Common myeloid progenitor, CD34-positive (primary cell): ENCODE measurements around the gene TRIM66.

Source experiments
- CTCF ChIA-PET: fragments of 350-600 bp; sonication (Branson Sonifier 250); formaldehyde crosslinking; loops from one replicate; lab custom pipeline; 2021; ENCODE audit warnings: antibody characterized with exemption; lab: Charles Lee
- POLR2A ChIA-PET: fragments of 350-600 bp; sonication (Branson Sonifier 250); formaldehyde crosslinking; loops from one replicate; lab custom pipeline; 2021; ENCODE audit warnings: antibody characterized with exemption; lab: Charles Lee
- DNase-seq, 3 donors: peaks; one replicate each; pipeline versions ENCODE4 v3.0.0 to v3.0.0-alpha.2; 2013
- H3K27ac ChIP-seq, 2 experiments: 1 replicate in 1 of 2; 2 replicates in 1 of 2; pipeline ENCODE4 v1.7.0; 2013; ENCODE audit warnings: inconsistent platforms in 2 of 2, low read length in 2 of 2, mild to moderate bottlenecking in 2 of 2, low read depth in 1 of 2, moderate library complexity in 1 of 2; ENCODE audit not compliant: severe bottlenecking in 2 of 2, insufficient read depth in 1 of 2, poor library complexity in 1 of 2
- H3K27me3 ChIP-seq, 5 experiments: replicated peaks in 2 of 5; 1 replicate in 3 of 5; 2 replicates in 2 of 5; pipeline versions ENCODE4 v1.6.1 to v1.7.0; 2013; ENCODE audit warnings: low read length in 4 of 5, mild to moderate bottlenecking in 2 of 5, moderate library complexity in 2 of 5, inconsistent platforms in 1 of 5; ENCODE audit not compliant: insufficient read depth in 5 of 5, control insufficient read depth in 4 of 5
- H3K36me3 ChIP-seq, 4 experiments: 1 replicate in 2 of 4; 2 replicates in 2 of 4; pipeline versions ENCODE4 v1.6.1 to v1.7.0; 2013; ENCODE audit warnings: low read length in 3 of 4, control low read depth in 1 of 4, mild to moderate bottlenecking in 1 of 4; ENCODE audit not compliant: control insufficient read depth in 4 of 4, insufficient read depth in 4 of 4
- H3K4me1 ChIP-seq, 4 experiments: 1 replicate in 3 of 4; 2 replicates in 1 of 4; pipeline versions ENCODE4 v1.6.1 to v1.7.1; 2013; ENCODE audit warnings: low read length in 3 of 4, mild to moderate bottlenecking in 3 of 4, control low read depth in 1 of 4, inconsistent platforms in 1 of 4, moderate library complexity in 1 of 4; ENCODE audit not compliant: control insufficient read depth in 4 of 4, insufficient read depth in 4 of 4; ENCODE audit errors: control extremely low read depth in 1 of 4
- H3K4me3 ChIP-seq, 7 experiments: 1 replicate in 4 of 7; 2 replicates in 3 of 7; pipeline versions ENCODE4 v1.5.1 to v1.7.0; 2013; ENCODE audit warnings: mild to moderate bottlenecking in 7 of 7, low read length in 6 of 7, moderate library complexity in 6 of 7, inconsistent platforms in 2 of 7, low read depth in 2 of 7, control low read depth in 1 of 7; ENCODE audit not compliant: insufficient read depth in 4 of 7, control insufficient read depth in 1 of 7; ENCODE audit errors: extremely low read depth in 1 of 7
- H3K9me3 ChIP-seq, 5 experiments: 1 replicate in 4 of 5; 2 replicates in 1 of 5; pipeline versions ENCODE4 v1.6.1 to v1.7.1; 2013; ENCODE audit warnings: low read length in 4 of 5, mild to moderate bottlenecking in 2 of 5, inconsistent platforms in 1 of 5, low read depth in 1 of 5, moderate library complexity in 1 of 5; ENCODE audit not compliant: control insufficient read depth in 4 of 5, insufficient read depth in 2 of 5; ENCODE audit errors: control extremely low read depth in 1 of 5
- WGBS: methylation state at CpG from one replicate; pipeline ENCODE4 v1.1.5; 2013; ENCODE audit not compliant: insufficient coverage; 5-methylcytosine and 5-hydroxymethylcytosine counted together

The TRIM66 gene

DNA sequence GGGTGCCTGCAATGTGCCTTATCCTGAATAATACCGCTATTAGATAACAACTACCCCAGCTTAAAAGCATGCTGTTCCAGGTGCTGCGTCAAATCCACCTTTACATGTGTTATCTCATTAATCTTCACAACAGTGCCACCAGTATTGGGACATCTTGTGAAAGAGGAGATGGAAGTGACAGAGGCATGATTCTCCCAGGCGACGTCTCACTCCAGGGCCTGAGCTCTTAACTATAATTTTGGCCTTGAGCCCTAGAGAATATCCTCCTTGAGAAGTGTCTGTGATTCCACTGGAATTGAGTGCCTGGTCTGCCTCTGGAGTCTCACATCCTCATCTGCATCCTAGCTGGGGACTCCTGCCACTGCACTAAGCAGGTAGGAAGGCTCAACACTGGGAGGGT is 43.9 kb upstream of the TRIM66 start:
- CTCF ChIA-PET = interaction anchor here (0.8 kb wide), 1 partner anchor 88 kb away, joined by 3 read pairs; no protein-coding TSS in a partner anchor
- POLR2A ChIA-PET = no interaction called here
- Histone ChIP-seq H3K27ac (no peak overlapping the region), H3K4me1 (no peaks in the 10 kb centered on the region), H3K4me3 (no peak overlapping the region), H3K36me3 (no peaks in the 10 kb centered on the region), H3K9me3 (no peaks in the 10 kb centered on the region), H3K27me3 (peaks cover 0 to 3% (median 0%) of the 10 kb centered on the region in 5 experiments)
- 88% methylated on average over 2 of the region's 4 CpGs for WGBS
- DNase-seq = no peak

DNA sequence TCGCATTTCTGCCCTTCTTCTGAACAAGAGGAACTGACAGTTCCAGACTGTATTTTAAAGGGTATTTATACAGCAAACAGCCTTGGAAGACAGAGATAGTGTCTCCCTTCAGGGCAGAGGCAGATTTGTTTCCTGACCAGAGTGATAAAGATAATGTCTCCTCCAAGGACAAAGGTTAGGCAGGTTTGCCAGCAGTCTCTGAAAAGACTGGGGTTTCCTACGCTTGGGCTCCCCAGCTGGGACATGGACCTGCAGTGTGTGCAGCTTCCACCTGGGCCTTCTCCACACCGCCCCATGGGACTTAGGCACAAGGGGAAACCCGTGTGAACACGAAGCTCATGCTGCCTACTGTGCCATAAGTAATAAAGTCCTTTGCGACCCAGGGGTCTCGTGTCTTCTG is 42.2 kb upstream of the TRIM66 start:
- Histone ChIP-seq H3K27ac (no peak overlapping the region), H3K4me3 (no peak overlapping the region), H3K4me1 (no peaks in the 10 kb centered on the region), H3K36me3 (no peaks in the 10 kb centered on the region), H3K27me3 (peaks cover 0 to 8% (median 0%) of the 10 kb centered on the region in 5 experiments), H3K9me3 (no peaks in the 10 kb centered on the region)
- POLR2A ChIA-PET = no interaction called here
- DNase-seq = no peak
- CTCF ChIA-PET = no interaction called here
- WGBS = 90% methylated on average over 6 of the region's 7 CpGs

- WGBS = 98% methylated on average over 5 of the region's 7 CpGs
- no peak for DNase-seq
- H3K4me3 ChIP-seq = no peak overlapping the region
- H3K4me1 ChIP-seq = no peaks in the 10 kb centered on the region
- no peak overlapping the region for H3K27ac ChIP-seq
- H3K27me3 ChIP-seq = peaks cover 0 to 10% (median 0%) of the 10 kb centered on the region in 5 experiments
- H3K36me3 ChIP-seq = no peaks in the 10 kb centered on the region
- ChIA-PET POLR2A (no interaction called here), CTCF (no interaction called here)
- H3K9me3 ChIP-seq = no peaks in the 10 kb centered on the region
Observed at GRCh38 chr11:8723711-8724110, 41.2 kb upstream of the TRIM66 start.

- Histone ChIP-seq H3K4me1 (no peaks in the 10 kb centered on the region), H3K9me3 (no peaks in the 10 kb centered on the region), H3K27ac (no peak overlapping the region), H3K36me3 (no peaks in the 10 kb centered on the region), H3K27me3 (peaks cover 0 to 11% (median 0%) of the 10 kb centered on the region in 5 experiments), H3K4me3 (no peak overlapping the region)
- 100% methylated on average over 3 of the region's 3 CpGs for WGBS
- POLR2A ChIA-PET = no interaction called here
- no peak for DNase-seq
- CTCF ChIA-PET = no interaction called here
Observed at GRCh38 chr11:8722809-8723208, 40.3 kb upstream of the TRIM66 start.

DNA sequence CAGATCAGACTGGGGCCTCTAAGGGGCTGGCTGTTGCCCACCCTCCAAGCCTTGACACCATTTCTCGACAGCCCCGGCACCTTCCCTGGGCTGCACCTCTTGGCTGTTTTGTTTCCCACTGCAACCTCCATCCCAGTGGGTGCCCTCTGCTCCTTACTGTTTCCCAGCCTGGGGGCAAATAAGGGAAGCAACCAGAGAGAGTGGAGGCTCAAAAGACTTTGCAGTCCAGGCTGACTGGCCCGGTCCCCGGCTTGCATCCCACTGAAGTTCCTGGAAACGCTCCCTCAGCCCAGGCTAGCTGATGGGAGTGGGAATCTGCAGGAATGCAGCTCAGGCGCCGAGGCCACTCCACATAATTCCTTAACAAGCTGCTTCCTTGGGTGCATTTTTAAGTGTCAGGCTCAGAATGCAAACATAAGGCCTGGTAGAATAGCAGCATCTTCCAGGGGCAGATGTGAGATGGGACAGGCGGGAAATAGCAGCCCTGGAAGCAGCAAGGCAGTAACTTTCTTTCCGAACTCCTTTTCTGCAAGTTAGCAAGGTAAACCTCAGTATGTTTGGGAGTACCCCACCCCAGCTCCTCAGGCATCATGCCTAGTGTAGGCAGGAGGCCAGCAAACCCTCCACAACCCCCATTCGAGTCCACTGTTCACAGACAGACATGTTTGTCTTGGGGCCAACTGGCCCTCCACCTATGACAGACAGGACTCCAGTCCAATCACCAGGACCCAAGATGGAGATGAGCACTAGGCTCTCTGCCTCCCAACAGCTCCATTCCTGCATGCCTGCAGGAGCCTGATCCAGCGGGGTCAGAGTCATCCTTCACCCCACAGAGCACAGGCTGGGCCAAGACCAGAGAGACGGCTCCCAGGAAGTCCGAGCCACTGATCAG is 39.4 kb upstream of the TRIM66 start:
- WGBS = 99% methylated on average over 8 of the region's 13 CpGs
- Histone ChIP-seq H3K27ac (no peak overlapping the region), H3K4me3 (no peak overlapping the region), H3K27me3 (peaks cover 0 to 11% (median 0%) of the 10 kb centered on the region in 5 experiments), H3K36me3 (no peaks in the 10 kb centered on the region), H3K9me3 (no peaks in the 10 kb centered on the region), H3K4me1 (no peaks in the 10 kb centered on the region)
- ChIA-PET POLR2A (no interaction called here), CTCF (no interaction called here)
- DNase-seq = no peak

- Histone ChIP-seq H3K4me3 (no peak overlapping the region), H3K9me3 (no peaks in the 10 kb centered on the region), H3K27me3 (peaks cover 0 to 11% (median 0%) of the 10 kb centered on the region in 5 experiments), H3K4me1 (no peaks in the 10 kb centered on the region), H3K36me3 (no peaks in the 10 kb centered on the region), H3K27ac (no peak overlapping the region)
- ChIA-PET CTCF (no interaction called here), POLR2A (no interaction called here)
- DNase-seq = no peak
- 100% methylated on average over 2 of the region's 5 CpGs for WGBS
Observed at GRCh38 chr11:8720868-8721608, 38.6 kb upstream of the TRIM66 start.

DNA sequence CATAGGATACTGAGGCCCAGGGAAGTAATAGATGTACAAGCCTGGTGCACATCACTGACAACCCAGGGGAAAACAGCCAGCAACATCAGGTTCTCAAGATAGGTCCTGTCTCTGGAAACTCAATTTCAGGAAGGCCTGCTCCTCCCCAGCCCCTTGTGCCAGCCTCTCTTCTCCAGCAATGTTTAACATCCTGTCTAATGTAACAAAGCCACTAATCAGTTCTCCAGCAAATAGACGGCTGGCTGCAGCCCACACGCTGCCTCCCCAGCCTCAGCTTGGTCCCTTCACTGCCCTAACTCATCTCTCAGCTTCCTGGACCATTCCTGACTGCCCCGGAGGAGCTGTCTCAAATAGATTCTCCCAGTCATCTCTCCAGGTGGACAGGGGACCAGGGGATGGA is 37.9 kb upstream of the TRIM66 start:
- no peaks in the 10 kb centered on the region for H3K4me1 ChIP-seq

More for the DNA sequence above, 37.9 kb upstream of the TRIM66 start:
- Histone ChIP-seq H3K27ac (no peak overlapping the region), H3K27me3 (peaks cover 0 to 11% (median 0%) of the 10 kb centered on the region in 5 experiments), H3K9me3 (no peaks in the 10 kb centered on the region), H3K36me3 (no peaks in the 10 kb centered on the region), H3K4me3 (no peak overlapping the region)
- POLR2A ChIA-PET = no interaction called here
- CTCF ChIA-PET = no interaction called here
- 86% methylated on average over 1 of the region's 3 CpGs for WGBS
- no peak for DNase-seq
